ENCODE results near the gene GPC2.
"Not testable (repeated sequence)": the region's sequence is repeated elsewhere in the genome, so short reads cannot be mapped to it uniquely, and the experiment has no call there.

- TF ChIP-seq POLR2A (IDR thresholded peaks at IDR 0.05; ENCODE audit: extremely low read depth, insufficient read length); CTCF (IDR thresholded peaks at IDR 0.05; ENCODE audit: low read depth, low read length); MAX (IDR thresholded peaks at IDR 0.05; ENCODE audit: low read depth, low read length); MYC (IDR thresholded peaks at IDR 0.05; ENCODE audit: low read depth, low read length): not testable (repeated sequence)
These were observed 18.7 kb upstream of the GPC2 start for GRCh38 chr7:100195901-100196322.
